GM18868 (cell line): ENCODE measurements around the gene MCRS1.

Source experiments
- ATAC-seq: cut with Tn5 transposase; IDR thresholded peaks from one replicate; pipeline ENCODE4 v1.9.1; 2021; ENCODE audit warnings: mild to moderate bottlenecking, moderate library complexity; ENCODE audit not compliant: unreplicated experiment

MCRS1 gene

DNA sequence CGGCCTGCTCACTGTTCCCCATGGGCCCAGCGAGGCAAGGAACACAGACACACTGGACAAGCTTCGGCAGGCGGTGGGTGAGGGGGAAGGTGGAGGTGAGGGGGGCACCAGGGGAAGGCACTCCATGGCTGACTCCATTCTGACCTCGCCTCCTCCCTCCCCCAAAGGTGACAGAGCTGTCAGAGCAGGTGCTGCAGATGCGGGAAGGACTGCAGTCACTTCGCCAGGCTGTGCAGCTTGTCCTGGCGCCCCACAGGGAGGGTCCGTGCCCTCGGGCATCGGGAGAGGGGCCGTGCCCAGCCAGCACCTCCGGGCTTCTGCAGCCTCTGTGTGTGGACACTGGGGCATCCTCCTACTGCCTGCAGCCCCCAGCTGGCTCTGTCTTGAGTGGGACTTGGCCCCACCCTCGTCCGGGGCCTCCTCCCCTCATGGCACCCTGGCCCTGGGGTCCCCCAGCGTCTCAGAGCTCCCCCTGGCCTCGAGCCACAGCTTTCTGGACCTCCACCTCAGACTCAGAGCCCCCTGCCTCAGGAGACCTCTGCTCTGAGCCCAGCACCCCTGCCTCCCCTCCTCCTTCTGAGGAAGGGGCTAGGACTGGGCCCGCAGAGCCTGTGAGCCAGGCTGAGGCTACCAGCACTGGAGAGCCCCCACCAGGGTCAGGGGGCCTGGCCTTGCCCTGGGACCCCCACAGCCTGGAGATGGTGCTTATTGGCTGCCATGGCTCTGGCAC lies 10.6 kb downstream of the MCRS1 start:
- ATAC-seq, result no peak

DNA sequence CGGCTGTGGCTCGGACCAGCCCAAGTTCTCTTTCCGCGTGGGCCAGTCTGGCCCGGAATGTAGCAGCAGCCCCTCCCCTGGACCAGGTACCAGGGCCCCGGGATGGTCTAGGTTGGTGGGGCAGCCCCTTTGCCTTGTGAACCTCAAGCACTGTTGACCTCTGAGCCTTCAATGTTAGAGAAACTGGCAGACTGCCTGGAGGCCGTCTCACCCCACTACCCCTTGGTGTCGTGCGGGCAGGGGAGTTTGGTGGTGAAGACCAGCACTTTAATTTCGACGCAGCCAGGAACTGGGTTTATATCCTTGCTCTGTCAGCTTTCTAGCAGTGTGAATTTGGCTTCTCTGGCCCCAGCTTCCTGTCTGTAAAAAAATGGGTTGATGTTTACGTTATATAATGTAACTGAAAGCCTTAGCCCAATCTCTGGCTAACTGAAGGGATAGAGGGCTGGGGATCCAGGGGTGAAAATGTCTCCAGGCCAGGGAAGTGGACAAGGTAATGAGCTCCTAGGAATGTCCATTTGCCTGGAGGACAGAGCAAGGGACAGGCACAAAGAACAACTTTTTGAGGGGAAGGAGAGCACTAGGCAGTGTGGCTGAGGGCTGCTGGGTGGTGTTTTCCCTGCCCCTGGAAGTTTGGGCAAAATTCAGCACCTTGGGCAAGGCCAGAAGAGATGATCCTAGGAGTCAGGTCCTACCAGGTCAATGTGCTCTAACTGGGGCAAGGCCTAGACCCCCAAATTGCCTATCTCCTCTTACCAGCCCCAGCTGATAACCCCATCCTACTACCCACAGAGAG lies 11.4 kb downstream of the MCRS1 start:
- no peak for ATAC-seq

DNA sequence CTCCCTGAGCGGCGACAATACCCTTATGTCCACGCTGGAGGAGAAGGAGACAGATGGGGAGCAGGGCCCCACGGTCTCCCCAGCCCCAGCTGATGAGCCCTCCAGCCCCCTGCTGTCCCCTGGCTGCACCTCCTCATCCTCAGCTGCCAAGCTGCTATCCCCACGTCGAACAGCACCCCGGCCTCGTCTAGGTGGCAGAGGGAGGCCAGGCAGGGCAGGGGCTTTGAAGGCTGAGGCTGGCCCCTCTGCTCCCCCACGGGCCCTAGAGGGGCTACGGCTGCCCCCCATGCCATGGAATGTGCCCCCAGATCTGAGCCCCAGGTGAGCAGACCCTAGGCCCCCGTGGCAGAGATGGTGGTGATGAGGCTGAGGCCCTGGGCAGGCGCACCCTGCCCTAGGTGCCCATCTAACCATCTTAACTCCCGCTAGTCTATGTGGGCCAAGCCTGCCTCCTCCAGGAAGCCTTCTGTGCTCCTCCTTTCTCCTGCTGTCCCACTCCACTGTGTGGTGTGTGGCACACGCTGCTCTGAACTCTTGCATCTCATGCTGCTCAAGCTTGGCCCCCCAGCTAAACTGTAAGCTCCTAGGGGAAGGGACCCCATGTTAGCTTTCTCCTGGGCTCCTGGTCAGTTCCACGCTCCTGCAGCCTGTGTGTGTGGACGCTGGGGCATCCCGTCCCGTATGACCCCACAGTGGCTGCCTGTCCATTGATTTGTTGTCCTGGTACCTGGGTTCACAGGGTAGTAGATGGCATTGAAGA lies 12.1 kb downstream of the MCRS1 start:
- ATAC-seq, result no peak

DNA sequence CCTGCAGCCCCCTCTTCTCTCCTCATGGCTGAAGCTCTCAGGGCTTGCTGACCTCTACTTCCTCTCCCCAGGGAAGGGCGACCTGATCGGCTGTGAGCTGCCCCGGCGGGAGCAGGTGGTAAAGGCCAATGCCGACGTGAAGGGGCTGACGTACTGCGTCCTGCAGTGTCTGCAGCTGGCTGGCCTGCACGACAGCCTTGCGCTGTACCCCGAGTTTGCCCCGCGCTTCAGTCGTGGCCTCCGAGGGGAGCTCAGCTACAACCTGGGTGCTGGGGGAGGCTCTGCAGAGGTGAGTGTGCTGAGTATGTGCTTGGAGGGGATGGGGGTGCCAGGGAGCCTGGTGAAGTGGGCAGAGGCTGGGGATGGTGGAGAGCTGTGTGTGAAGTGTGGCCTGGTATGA lies 13.7 kb downstream of the MCRS1 start:
- ATAC-seq, result no peak

DNA sequence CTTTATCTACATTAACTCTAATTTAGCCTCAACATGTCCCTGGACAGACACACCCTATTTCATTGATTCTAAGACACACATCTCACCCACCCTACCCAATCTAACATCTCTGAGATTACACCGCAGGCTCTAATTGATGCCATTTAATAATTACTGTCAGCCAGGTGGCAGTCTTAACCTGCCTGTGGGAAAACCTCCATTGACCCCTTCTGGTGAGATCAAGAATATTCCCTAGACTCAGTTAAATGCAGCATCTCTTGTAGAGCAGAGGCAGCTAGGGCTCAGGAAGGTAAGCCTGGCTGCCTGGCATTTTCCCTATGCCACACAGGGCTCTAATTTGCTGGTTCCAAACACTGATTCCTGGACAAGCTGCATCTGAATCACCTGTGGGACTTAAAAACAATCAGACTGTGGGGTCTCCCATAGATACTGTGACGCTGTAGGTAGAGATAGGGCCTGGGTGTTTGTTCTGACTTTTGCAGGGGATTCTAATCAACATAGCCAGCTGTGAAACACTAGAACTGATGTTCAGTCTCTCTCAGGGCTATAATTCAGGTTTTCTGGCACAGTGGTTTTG lies 14.3 kb downstream of the MCRS1 start:
- no peak for ATAC-seq

DNA sequence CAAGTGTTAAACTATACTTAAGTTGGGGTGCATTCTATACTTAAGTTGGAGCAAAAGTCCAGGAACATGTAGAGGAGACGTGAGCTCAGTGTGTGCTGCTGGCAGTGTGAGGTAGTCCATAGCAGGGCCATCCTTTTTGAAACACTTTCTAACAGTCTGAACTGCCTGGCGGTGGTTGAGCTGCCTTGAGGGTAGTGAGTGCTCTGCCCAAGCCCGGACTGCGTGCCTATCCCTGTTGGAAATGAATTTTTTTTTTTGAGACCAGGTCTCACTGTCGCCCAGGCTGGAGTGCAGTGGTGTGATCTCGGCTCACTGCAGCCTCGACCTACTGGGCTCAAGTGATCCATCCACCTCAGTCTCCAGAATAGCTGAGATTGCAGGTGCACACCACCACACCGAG lies 15.0 kb downstream of the MCRS1 start:
- no peak for ATAC-seq

DNA sequence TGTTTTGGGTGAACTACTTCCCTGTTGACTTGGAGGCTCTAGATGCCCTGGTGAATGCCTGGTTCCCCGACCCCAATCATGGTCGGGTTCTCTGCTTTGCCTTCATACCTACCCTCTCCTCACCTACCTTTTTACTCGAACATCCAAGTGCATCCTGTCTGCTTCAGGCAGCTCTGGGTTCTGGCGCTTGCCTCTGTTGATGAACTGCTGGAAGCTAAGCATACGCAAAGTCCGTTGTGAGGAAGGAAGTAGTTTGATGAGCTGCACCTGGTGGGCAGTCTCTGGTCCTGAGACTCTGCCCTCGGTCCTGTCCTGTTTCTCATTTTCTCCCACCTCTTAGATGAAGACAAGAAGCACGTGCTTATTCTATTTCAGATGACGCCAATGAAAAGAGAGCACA lies 15.5 kb downstream of the MCRS1 start:
- no peak for ATAC-seq

DNA sequence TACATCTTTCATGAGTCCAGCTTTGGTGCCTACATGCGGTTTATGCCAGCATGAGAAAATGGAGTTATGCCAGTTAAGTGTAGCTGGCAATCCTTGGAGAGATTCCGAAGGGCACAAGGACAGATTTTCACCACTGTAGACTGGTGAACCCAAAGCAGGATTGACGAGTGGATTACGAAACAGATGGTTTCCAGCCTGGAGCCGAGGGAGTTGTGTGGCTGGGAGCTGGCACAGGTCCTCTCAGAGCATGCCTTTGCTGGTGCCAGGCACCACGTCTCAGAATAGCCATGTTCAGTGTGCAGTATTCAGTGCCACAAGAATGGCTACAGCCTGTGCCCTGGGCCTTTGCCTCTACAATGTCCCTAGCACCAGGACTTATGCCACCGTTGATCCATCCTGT lies 15.9 kb downstream of the MCRS1 start:
- no peak for ATAC-seq

DNA sequence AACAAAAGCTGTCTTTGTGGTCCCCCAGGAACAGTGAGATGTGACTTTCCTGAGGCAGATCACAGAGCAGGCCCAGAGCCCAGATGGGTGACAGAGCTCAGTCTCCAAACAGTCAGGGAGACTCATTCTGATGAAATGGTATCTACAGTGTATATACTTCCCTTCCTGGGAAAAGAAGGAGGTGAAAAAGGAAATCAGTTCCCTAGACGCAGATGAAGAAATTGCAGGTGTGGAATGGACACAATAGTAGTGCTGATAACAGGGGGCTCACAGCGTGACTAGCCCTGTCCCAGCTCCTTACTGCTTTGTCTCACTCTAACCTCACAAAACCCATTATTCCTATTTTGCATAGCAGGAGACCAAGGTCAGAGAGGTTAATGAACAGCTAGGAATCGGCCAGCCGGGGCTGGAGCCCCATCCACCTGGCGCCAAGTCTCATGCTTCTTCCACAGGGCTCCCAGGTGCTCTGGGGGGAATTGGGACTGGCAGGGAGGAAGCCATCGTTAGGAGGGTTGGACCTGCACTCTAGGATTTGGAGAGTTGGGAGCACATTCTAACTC lies 17.2 kb downstream of the MCRS1 start:
- ATAC-seq, result no peak

DNA sequence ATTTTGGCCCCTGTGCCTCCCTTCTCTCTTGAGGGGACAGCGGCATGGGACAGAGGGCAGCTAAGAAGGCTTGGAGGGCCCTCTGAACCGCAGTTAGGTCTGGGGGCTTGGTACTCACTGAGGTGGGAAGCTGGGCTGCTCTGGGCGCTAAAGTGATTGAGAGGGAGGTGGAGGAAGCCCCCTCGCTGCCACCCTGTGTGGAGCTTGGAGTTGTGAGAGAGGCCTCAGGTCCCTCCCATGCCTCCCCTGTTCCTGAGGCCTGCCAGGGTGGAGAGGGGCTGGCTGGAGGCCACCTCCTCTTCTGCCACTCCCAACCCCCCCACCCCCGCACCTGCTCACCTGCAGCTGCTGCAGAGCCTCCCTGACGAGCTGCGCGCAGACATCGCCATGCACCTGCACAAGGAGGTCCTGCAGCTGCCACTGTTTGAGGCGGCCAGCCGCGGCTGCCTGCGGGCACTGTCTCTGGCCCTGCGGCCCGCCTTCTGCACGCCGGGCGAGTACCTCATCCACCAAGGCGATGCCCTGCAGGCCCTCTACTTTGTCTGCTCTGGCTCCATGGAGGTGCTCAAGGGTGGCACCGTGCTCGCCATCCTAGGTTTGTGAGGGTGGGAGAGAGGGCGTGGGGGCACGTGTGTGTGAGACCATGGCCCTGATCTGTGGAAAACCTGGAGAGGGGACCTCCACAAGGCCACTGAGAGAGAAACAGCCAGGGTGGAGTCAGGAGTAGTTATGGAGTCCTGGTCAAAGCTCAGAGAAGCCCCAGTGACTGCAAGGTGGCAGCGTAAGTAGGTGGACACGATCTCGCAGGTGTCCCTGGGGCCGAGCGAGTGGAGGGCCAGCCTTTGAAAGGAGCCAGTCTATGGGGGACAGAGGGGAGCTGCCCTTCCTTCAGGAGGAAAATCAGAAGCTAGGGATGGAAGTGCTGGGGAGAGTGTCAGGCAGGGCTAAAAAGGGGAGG lies 17.9 kb downstream of the MCRS1 start:
- ATAC-seq, result no peak

DNA sequence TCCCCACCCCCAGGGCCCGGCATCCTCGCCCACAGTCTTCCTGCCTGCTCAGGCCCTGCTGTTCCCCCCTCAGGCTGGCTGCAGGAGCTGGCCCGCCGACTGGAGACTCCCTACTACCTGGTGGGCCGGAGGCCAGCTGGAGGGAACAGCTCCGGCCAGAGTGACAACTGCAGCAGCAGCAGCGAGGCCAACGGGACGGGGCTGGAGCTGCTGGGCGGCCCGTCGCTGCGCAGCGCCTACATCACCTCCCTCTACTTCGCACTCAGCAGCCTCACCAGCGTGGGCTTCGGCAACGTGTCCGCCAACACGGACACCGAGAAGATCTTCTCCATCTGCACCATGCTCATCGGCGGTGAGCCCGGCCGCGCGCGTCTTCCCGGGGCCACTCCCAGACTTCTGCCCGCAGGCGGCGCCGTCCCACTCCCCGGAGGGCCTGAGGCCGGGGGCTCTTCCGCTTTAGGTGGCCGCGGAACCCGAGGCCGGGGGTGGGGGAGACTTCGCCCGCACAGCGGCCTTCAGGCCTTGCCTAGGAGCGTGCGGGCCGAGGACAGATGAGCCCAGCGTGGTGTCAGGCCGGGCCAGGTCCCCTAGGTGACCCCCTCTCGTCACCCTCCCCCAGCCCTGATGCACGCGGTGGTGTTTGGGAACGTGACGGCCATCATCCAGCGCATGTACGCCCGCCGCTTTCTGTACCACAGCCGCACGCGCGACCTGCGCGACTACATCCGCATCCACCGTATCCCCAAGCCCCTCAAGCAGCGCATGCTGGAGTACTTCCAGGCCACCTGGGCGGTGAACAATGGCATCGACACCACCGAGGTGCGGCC lies 18.9 kb downstream of the MCRS1 start:
- ATAC-seq, result no peak

DNA sequence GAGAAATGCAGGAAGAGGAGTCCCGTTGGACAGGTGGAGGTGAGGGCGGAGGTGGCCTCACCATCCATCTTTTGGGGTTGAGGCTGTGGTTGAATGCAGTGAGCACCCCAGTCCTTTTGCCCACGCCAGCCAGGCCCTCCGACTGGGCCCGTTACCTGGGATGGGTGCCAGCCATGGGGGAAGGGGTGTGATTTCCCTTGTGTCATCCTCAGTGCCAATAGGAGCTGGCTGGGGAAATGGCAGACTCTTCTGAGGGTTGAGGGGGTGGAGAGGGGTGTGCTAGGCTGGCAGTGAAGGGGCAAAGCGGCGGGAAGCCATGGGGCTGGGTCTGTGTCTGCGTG lies 19.5 kb downstream of the MCRS1 start:
- ATAC-seq, result no peak

DNA sequence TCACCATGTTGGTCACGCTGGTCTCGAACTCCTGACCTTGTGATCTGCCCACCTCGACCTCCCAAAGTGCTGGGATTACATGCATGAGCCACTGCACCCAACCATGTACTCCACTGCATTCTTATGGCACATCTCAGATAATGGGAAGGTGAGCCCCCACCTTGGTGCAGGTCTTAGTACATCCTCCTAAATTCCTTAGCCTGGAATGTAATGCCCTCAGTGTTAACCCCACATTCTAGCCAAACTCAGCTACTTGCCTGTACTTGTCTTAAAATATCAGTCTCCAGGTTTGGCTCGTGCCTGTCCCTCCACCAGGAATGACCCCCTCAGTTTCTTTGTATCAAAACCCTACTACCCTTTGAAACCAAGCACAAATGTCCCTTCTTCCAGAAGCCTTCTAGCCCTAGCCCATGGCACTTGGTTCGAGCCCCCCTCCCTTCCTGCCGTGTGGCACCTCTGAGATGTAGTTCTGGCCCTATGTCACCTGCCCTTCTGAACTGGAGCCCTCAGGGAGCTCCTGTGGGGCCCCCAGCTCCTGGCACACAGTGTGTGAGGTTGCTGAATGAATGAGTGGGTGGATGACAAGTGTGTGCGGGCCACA lies 20.8 kb downstream of the MCRS1 start:
- no peak for ATAC-seq

DNA sequence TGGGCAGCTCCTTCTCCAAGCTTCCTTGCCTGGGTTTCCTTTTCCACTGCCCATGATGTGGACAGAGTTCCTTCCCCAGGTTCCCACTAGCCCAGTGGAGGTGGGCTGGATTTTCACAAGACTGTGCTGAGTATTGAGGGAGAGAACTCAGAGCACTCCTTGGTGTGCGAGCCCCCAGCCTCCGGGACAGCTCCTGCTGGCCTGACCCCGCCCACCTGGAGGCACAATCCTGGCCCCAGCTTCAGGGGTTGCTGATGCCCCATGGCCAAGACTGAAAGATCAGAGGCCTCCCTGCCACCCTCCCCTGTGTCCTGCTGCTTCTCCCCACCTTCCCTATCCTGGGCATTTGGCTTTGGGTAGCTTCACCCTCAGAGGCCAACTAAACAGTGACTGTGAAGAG lies 21.5 kb downstream of the MCRS1 start:
- no peak for ATAC-seq

DNA sequence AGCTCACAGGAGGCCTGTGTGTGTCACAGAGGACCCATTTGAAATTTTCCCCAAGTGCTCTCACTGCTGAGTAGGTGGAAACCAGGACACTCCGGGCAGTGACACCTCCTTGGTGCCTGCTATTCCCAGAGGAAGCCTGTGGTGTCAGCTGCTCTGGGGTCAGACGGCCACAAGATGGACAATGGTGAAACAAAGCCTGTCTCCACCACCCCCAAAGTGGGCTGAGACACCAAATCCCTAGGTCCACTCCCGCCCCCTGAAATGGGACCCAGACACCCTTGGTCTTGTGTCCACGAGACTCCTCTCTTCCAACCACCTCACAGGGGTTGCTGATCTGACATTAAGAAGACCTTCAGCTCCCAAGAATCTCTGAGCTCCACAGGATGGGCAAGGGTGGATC lies 22.1 kb downstream of the MCRS1 start:
- ATAC-seq, result no peak

DNA sequence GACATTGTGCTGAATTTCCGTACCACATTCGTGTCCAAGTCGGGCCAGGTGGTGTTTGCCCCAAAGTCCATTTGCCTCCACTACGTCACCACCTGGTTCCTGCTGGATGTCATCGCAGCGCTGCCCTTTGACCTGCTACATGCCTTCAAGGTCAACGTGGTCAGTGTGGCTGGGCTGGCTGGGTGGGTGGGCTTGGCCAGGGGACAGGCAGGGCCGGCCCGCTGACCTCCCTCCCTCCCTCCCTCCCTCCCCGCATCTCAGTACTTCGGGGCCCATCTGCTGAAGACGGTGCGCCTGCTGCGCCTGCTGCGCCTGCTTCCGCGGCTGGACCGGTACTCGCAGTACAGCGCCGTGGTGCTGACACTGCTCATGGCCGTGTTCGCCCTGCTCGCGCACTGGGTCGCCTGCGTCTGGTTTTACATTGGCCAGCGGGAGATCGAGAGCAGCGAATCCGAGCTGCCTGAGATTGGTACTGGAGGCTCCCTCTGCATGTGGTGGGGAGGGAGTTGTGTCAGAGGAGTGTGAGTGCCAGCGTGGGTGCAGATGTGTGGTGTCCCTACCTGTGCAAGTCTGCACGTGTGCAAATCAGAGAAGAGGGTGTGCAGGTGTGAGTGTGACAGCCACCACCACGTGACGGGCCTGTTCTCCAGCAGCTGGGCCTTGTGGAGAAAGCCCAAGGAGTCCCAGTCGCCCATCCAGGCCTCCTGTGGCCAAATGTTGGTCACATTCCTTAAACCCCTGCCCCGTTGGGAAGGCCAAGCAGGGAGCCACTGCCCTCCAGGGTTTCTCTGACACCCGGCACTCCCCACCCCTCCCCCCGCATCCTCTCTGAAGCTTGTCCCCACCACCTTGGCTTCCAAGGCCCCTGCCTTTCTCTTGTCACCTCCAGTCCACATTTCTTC lies 23.8 kb downstream of the MCRS1 start:
- ATAC-seq, result no peak

DNA sequence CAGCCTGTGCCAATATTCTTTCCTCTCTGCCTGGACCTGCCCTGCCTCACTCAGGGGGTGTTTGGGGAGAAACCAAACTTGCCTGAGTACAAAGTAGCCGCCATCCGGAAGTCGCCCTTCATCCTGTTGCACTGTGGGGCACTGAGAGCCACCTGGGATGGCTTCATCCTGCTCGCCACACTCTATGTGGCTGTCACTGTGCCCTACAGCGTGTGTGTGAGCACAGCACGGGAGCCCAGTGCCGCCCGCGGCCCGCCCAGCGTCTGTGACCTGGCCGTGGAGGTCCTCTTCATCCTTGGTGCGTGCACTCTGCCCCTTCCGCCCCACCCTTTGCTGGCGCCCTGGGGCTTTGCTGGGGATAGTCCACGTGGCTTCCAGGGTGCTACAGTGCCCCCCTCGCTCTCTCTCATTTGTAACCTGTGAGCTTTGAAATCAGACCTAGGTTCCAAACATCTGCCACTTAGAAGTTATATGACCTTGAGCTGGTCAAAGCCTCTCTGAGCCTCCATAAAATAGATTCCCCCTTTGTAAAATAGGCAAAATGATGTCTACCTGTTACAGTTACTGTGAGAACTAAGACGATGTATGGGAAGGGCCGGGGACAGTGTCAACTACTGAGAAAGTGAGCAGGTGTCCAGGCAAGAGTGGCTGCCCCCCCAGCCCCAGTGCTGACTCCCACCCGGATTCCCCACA lies 24.6 kb downstream of the MCRS1 start:
- ATAC-seq, result no peak
